Measurements from ENCODE around the gene CAPN14.

Gene CAPN14

GRCh38 chr2:31219131-31219969 is 2.0 kb upstream of the CAPN14 start:
- no peak overlapping the region for H3K27ac ChIP-seq
- CTCF ChIA-PET, result no interaction called here
- DNase-seq (ENCODE audit: low spot score), result no peak
- TF ChIP-seq CTCF (conservative IDR thresholded peaks at IDR 0.05; ENCODE audit: low read depth), result no peak
- POLR2A ChIA-PET (ENCODE audit: low non-redundant PET), result no interaction called here

GRCh38 chr2:31216734-31217133 is 581 bp downstream of the CAPN14 start:
- DNase-seq (ENCODE audit: low spot score), result no peak
- no peak overlapping the region for H3K27ac ChIP-seq
- CTCF ChIA-PET, result interaction anchor here (0.6 kb wide), 1 partner anchor 27 kb away, joined by 3 read pairs; no protein-coding TSS in a partner anchor
- POLR2A ChIA-PET (ENCODE audit: low non-redundant PET), result no interaction called here
- TF ChIP-seq CTCF (conservative IDR thresholded peaks at IDR 0.05; ENCODE audit: low read depth), result no peak

GRCh38 chr2:31214444-31214915 is 2.8 kb downstream of the CAPN14 start:
- H3K27ac ChIP-seq, result no peak overlapping the region
- no peak for DNase-seq (ENCODE audit: low spot score)
- ChIA-PET CTCF (no interaction called here), POLR2A (ENCODE audit: low non-redundant PET) (no interaction called here)
- TF ChIP-seq CTCF (conservative IDR thresholded peaks at IDR 0.05; ENCODE audit: low read depth), result no peak

- POLR2A ChIA-PET (ENCODE audit: low non-redundant PET), result no interaction called here
- no peak for TF ChIP-seq CTCF (conservative IDR thresholded peaks at IDR 0.05; ENCODE audit: low read depth)
- no peak overlapping the region for H3K27ac ChIP-seq
- no peak for DNase-seq (ENCODE audit: low spot score)
- CTCF ChIA-PET, result no interaction called here
Observed at GRCh38 chr2:31213601-31214443, 3.5 kb downstream of the CAPN14 start.

GRCh38 chr2:31212659-31213600 is 4.4 kb downstream of the CAPN14 start:
- CTCF ChIA-PET, result no interaction called here
- no peak for TF ChIP-seq CTCF (conservative IDR thresholded peaks at IDR 0.05; ENCODE audit: low read depth)
- no peak for DNase-seq (ENCODE audit: low spot score)
- POLR2A ChIA-PET (ENCODE audit: low non-redundant PET), result no interaction called here
- H3K27ac ChIP-seq, result no peak overlapping the region

GRCh38 chr2:31208240-31208639 is 9.1 kb downstream of the CAPN14 start:
- POLR2A ChIA-PET (ENCODE audit: low non-redundant PET), result no interaction called here
- no peak overlapping the region for H3K27ac ChIP-seq
- no peak for DNase-seq (ENCODE audit: low spot score)
- no peak for TF ChIP-seq CTCF (conservative IDR thresholded peaks at IDR 0.05; ENCODE audit: low read depth)
- CTCF ChIA-PET, result no interaction called here
